ENCODE measurements around the gene NOL3.

GRCh38 chr16:67181346-67181745, 11.0 kb downstream of the NOL3 start:
- TF ChIP-seq, protein P1, sequence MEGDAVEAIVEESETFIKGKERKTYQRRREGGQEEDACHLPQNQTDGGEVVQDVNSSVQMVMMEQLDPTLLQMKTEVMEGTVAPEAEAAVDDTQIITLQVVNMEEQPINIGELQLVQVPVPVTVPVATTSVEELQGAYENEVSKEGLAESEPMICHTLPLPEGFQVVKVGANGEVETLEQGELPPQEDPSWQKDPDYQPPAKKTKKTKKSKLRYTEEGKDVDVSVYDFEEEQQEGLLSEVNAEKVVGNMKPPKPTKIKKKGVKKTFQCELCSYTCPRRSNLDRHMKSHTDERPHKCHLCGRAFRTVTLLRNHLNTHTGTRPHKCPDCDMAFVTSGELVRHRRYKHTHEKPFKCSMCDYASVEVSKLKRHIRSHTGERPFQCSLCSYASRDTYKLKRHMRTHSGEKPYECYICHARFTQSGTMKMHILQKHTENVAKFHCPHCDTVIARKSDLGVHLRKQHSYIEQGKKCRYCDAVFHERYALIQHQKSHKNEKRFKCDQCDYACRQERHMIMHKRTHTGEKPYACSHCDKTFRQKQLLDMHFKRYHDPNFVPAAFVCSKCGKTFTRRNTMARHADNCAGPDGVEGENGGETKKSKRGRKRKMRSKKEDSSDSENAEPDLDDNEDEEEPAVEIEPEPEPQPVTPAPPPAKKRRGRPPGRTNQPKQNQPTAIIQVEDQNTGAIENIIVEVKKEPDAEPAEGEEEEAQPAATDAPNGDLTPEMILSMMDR (IDR thresholded peaks at IDR 0.05; ENCODE audit: insufficient read depth, low read length), result no peak
- TF ChIP-seq REST (IDR thresholded peaks at IDR 0.05; ENCODE audit: insufficient replicate concordance, low read depth) (no peak), POLR2AphosphoS5 (IDR thresholded peaks at IDR 0.05; ENCODE audit: low read depth) (no peak), GABPA (IDR thresholded peaks at IDR 0.05; ENCODE audit: low read depth) (no peak)
